GM21529 (cell line): ENCODE results near the gene SLC46A3.
A peak's percentile ranks its signal among the peaks of the same experiment; 100 is the strongest.
"Not testable (repeated sequence)": the region's sequence is repeated elsewhere in the genome, so short reads cannot be mapped to it uniquely, and the experiment has no call there.

Experiments used
- ATAC-seq: cut with Tn5 transposase; IDR thresholded peaks from one replicate; pipeline ENCODE4 v1.9.1; 2021; ENCODE audit not compliant: unreplicated experiment

Gene SLC46A3

GRCh38 chr13:28718543-28719226 lies at the start of gene SLC46A3:
Gene SLC46A3, minus strand, starts transcription at chr13:28718970. Its CDS starts 972 bp downstream, at chr13:28717998.
- peak; percentile 98 for ATAC-seq

- ATAC-seq, result no peak
These were observed 45.1 kb upstream of the SLC46A3 start for GRCh38 chr13:28763887-28764286.

- no peak for ATAC-seq
These were observed 42.8 kb upstream of the SLC46A3 start for GRCh38 chr13:28761586-28761985.

GRCh38 chr13:28755546-28755870 lies 36.7 kb upstream of the SLC46A3 start:
- no peak for ATAC-seq

GRCh38 chr13:28754698-28755545 lies 36.2 kb upstream of the SLC46A3 start:
- no peak for ATAC-seq

- no peak for ATAC-seq
These were observed 35.2 kb upstream of the SLC46A3 start for GRCh38 chr13:28753946-28754345.

- ATAC-seq, result no peak
These were observed 34.6 kb upstream of the SLC46A3 start for GRCh38 chr13:28753208-28753892.

- ATAC-seq, result no peak
These were observed 32.6 kb upstream of the SLC46A3 start for GRCh38 chr13:28751175-28751960.

GRCh38 chr13:28750187-28751045 lies 31.6 kb upstream of the SLC46A3 start:
- no peak for ATAC-seq

GRCh38 chr13:28747851-28748250 lies 29.1 kb upstream of the SLC46A3 start:
- no peak for ATAC-seq

- ATAC-seq, result no peak
These were observed 27.5 kb upstream of the SLC46A3 start for GRCh38 chr13:28746287-28746612.

GRCh38 chr13:28744656-28745055 lies 25.9 kb upstream of the SLC46A3 start:
- no peak for ATAC-seq

- no peak for ATAC-seq
These were observed 25.3 kb upstream of the SLC46A3 start for GRCh38 chr13:28744091-28744536.

GRCh38 chr13:28743499-28744083 lies 24.8 kb upstream of the SLC46A3 start:
- ATAC-seq, result no peak

GRCh38 chr13:28743020-28743419 lies 24.2 kb upstream of the SLC46A3 start:
- ATAC-seq, result no peak

GRCh38 chr13:28742445-28742844 lies 23.7 kb upstream of the SLC46A3 start:
- ATAC-seq, result not testable (repeated sequence)

GRCh38 chr13:28741084-28741491 lies 22.3 kb upstream of the SLC46A3 start:
- ATAC-seq, result no peak

- no peak for ATAC-seq
These were observed 20.6 kb upstream of the SLC46A3 start for GRCh38 chr13:28739376-28739775.

- no peak for ATAC-seq
These were observed 16.8 kb upstream of the SLC46A3 start for GRCh38 chr13:28735481-28736029.
